ENCODE results near the gene CLEC7A. TPM values are rescaled to one million over a fixed set of nuclear protein-coding genes. Genes with fewer than 3 reads are reported as not detected.

CLEC7A gene
- total RNA-seq, 2 experiments from 2014 or later, result not detected

DNA sequence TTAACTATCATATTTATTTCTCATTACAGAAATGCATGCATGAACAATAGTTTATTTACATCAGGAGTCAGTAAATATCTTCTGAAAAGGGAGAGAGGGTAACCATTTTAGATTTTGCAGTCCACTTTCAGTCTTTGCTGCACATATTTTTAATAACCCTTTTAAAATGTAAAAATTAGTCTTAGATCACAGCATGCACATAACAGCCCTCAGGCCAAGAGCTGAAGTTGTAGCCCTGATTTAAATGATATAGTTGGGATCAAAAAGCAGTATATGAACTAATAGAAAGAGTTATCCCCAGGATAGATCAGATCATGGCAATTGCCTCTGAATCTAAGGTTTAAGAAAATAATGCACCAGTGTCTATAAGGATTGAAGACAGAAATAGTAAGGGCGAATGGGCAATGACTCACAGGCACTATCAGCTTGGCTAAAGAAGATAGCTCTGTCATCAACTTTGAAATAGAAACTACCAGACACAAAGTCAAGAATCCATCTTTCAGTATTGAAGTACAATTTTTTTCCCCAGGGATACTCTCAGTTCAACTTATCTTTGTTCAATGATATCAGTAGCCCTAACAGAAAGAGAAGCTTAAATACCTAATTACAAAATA lies 13.1 kb upstream of the CLEC7A start:
- CTCF ChIA-PET, result interaction anchor here (1.0 to 2.1 kb wide), 8 partner anchors 10 to 400 kb away, joined by 3 to 13 read pairs (median 6); partner anchors contain the start of gene GABARAPL1

DNA sequence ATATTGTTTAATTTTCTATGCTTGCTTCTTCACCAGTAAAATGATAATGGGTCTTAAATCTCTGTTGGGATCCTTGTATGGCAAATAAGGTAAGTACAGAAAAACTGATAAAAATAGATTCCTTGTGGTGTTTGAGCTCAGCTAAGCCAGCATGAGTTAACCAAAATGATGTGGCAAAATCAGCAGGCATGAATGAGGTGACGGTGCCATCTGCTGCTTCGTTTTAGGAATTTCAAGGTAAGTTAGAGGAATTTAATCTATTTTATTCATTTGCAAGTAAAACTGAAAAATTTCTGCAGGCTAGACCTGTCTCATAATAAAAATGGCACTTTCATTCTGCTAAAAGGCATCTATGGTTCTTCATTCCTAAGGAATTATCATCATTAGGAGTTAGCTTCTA lies 10.0 kb upstream of the CLEC7A start:
- Mint-ChIP-seq H3K4me1 (ENCODE audit: low read depth) (peaks cover 2% of the 10 kb centered on the region), H3K4me3 (no peak overlapping the region), H3K36me3 (ENCODE audit: low read depth) (no peaks in the 10 kb centered on the region), H3K27me3 (peaks cover 6% of the 10 kb centered on the region), H3K9me3 (no peaks in the 10 kb centered on the region), H3K27ac (no peak overlapping the region)
- POLR2A ChIA-PET, result interaction anchor here (0.6 to 1.1 kb wide), 3 partner anchors 10 to 46 kb away, joined by 3 read pairs; partner anchors contain the start of gene CLEC7A
- CTCF ChIA-PET, result interaction anchor here (0.7 to 3.6 kb wide), 36 partner anchors 8 to 886 kb away, joined by 3 to 25 read pairs (median 4); partner anchors contain the start of genes CLEC12B, CLEC7A and CLEC9A
- DNase-seq (peak; percentile 66), ATAC-seq (peak; percentile 49)
- TF ChIP-seq, protein P1, sequence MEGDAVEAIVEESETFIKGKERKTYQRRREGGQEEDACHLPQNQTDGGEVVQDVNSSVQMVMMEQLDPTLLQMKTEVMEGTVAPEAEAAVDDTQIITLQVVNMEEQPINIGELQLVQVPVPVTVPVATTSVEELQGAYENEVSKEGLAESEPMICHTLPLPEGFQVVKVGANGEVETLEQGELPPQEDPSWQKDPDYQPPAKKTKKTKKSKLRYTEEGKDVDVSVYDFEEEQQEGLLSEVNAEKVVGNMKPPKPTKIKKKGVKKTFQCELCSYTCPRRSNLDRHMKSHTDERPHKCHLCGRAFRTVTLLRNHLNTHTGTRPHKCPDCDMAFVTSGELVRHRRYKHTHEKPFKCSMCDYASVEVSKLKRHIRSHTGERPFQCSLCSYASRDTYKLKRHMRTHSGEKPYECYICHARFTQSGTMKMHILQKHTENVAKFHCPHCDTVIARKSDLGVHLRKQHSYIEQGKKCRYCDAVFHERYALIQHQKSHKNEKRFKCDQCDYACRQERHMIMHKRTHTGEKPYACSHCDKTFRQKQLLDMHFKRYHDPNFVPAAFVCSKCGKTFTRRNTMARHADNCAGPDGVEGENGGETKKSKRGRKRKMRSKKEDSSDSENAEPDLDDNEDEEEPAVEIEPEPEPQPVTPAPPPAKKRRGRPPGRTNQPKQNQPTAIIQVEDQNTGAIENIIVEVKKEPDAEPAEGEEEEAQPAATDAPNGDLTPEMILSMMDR (IDR thresholded peaks at IDR 0.05), result peak; percentile 66
- intact Hi-C loops (cut with micrococcal nuclease), result loop anchor here (5.0 kb wide), 2 partner anchors 108 to 328 kb away; partner anchors contain the start of gene CLEC9A

More for the DNA sequence above, 13.1 kb upstream of the CLEC7A start:
- POLR2A ChIA-PET, result no interaction called here
- no peak for DNase-seq
- Mint-ChIP-seq H3K27ac (no peak overlapping the region), H3K9me3 (peaks cover under 1% of the 10 kb centered on the region), H3K4me1 (ENCODE audit: low read depth) (peaks cover 5% of the 10 kb centered on the region), H3K36me3 (ENCODE audit: low read depth) (no peaks in the 10 kb centered on the region), H3K4me3 (no peak overlapping the region), H3K27me3 (peaks cover 4% of the 10 kb centered on the region)
- no peak for ATAC-seq
- intact Hi-C loops (cut with micrococcal nuclease), result loop anchor here (5.0 kb wide), 2 partner anchors 111 to 331 kb away; partner anchors contain the start of gene CLEC9A
- TF ChIP-seq, protein P1 (IDR thresholded peaks at IDR 0.05), result no peak

DNA sequence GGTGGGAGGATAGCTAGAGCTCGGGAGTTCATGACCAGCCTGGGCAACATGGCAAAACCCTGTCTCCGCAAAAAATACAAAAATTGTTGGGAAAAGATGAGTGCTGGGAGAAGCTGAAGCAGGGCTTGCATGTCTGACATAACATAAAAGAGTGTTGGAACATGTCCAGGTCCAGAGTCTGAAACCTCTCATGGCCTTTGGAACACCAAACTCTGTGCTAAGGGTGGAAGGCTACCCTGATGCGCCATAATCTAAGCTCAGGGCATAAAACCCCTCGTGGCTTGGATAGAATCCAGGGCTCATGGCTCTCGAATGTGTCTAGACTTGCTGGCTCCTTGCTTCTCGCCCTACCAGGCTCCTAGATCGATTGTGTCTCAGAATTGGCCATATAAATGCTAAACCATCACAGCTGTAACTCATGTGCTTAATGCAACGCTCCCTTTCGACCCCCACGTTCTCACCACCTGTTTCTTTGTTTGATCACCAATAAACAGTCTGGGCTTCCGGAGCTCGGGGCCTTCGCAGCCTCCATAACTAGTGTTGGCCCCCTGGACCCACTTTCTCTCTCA lies 6.7 kb upstream of the CLEC7A start:
- H3K36me3 Mint-ChIP-seq (ENCODE audit: low read depth), result no peaks in the 10 kb centered on the region
- H3K9me3 Mint-ChIP-seq, result no peaks in the 10 kb centered on the region
- peaks cover 2% of the 10 kb centered on the region for H3K4me1 Mint-ChIP-seq (ENCODE audit: low read depth)
- H3K4me3 Mint-ChIP-seq, result no peak overlapping the region
- TF ChIP-seq, protein P1 (IDR thresholded peaks at IDR 0.05), result no peak
- intact Hi-C loops (cut with micrococcal nuclease), result loop anchor here (10.0 kb wide), 2 partner anchors 192 to 392 kb away; no protein-coding TSS in a partner anchor
- ATAC-seq (no peak), DNase-seq (no peak)
- ChIA-PET CTCF (interaction anchor here (0.7 to 1.7 kb wide), 5 partner anchors 17 to 325 kb away, joined by 3 to 6 read pairs (median 3); no protein-coding TSS in a partner anchor), POLR2A (interaction anchor here (0.6 to 0.8 kb wide), 2 partner anchors 63 to 385 kb away, joined by 3 read pairs; no protein-coding TSS in a partner anchor)
- peaks cover 8% of the 10 kb centered on the region for H3K27me3 Mint-ChIP-seq
- H3K27ac Mint-ChIP-seq, result no peak overlapping the region

DNA sequence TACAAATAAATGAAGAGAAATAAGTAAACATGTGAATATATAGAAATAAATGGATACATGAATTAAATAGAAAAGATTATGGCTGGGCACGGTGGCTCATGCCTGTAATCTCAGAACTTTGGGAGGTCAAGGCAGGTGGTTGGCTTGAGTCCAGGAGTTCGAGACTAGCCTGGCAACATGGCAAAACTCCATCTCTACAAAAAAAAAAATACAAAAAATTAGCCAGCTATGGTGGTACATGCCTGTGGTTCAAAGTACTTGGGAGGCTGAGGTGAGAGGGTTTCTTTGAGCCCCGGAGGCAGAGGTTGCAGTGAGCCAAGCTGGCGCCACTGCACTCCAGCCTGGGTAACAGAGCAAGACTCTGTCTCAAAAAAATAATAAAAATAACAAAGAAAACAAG lies 5.1 kb upstream of the CLEC7A start:
- no peaks in the 10 kb centered on the region for H3K36me3 Mint-ChIP-seq (ENCODE audit: low read depth)
- no peak overlapping the region for H3K4me3 Mint-ChIP-seq
- ChIA-PET CTCF (interaction anchor here (0.6 to 1.1 kb wide), 2 partner anchors 321 to 385 kb away, joined by 3 read pairs; no protein-coding TSS in a partner anchor), POLR2A (no interaction called here)
- peaks cover 9% of the 10 kb centered on the region for H3K4me1 Mint-ChIP-seq (ENCODE audit: low read depth)
- H3K27ac Mint-ChIP-seq, result no peak overlapping the region
- H3K27me3 Mint-ChIP-seq, result peaks cover 10% of the 10 kb centered on the region
- TF ChIP-seq, protein P1 (IDR thresholded peaks at IDR 0.05), result no peak
- H3K9me3 Mint-ChIP-seq, result no peaks in the 10 kb centered on the region
- DNase-seq (no peak), ATAC-seq (no peak)
- intact Hi-C loops (cut with micrococcal nuclease), result loop anchor here (10.0 kb wide), 2 partner anchors 190 to 390 kb away; no protein-coding TSS in a partner anchor

All from activated CD8-positive, alpha-beta T cell treated with anti-CD3 and anti-CD28 coated beads for 36 hours (primary cell).